H9 (cell line): Measurements from ENCODE around the gene FTO. TPM values are rescaled to one million over a fixed set of nuclear protein-coding genes. Genes with fewer than 3 reads are reported as not detected.

ENCODE experiments used
- DNase-seq: peaks from one replicate; pipeline ENCODE4 v3.0.0-alpha.2; 2017
- H2AFZ ChIP-seq: one replicate; pipeline ENCODE4 v1.6.1; 2013; ENCODE audit warnings: mild to moderate bottlenecking, low read length, control low read depth, moderate library complexity
- H2AK5ac ChIP-seq: 2 replicates; pipeline ENCODE4 v1.6.1; 2013; ENCODE audit warnings: low read length, control low read depth, mixed read lengths; ENCODE audit not compliant: insufficient read length
- H2BK120ac ChIP-seq: one replicate; pipeline ENCODE4 v1.6.1; 2013; ENCODE audit warnings: low read depth, mild to moderate bottlenecking, low read length, control low read depth, inconsistent platforms; ENCODE audit not compliant: poor library complexity, severe bottlenecking
- H2BK12ac ChIP-seq: 2 replicates; pipeline ENCODE4 v1.6.1; 2013; ENCODE audit warnings: low read length, control low read depth, mixed read lengths, low read depth; ENCODE audit not compliant: insufficient read length
- H2BK15ac ChIP-seq: 2 replicates; pipeline ENCODE4 v1.6.1; 2013; ENCODE audit warnings: low read depth, low read length, control low read depth
- H2BK20ac ChIP-seq: one replicate; pipeline ENCODE4 v1.6.1; 2013; ENCODE audit warnings: low read depth, mild to moderate bottlenecking, low read length, control low read depth, inconsistent platforms; ENCODE audit not compliant: poor library complexity, severe bottlenecking
- H2BK5ac ChIP-seq: 2 replicates; pipeline ENCODE4 v1.6.1; 2013; ENCODE audit warnings: low read length, control low read depth, mixed read lengths; ENCODE audit not compliant: insufficient read length
- H3K14ac ChIP-seq: 2 replicates; pipeline ENCODE4 v1.6.1; 2013; ENCODE audit warnings: low read length, control low read depth; ENCODE audit not compliant: insufficient read depth
- H3K18ac ChIP-seq: 2 replicates; pipeline ENCODE4 v1.6.1; 2013; ENCODE audit warnings: low read depth, mild to moderate bottlenecking, mixed read lengths, low read length, control low read depth; ENCODE audit not compliant: insufficient read length
- H3K23ac ChIP-seq: 2 replicates; pipeline ENCODE4 v1.6.1; 2013; ENCODE audit warnings: low read length, control low read depth, mixed read lengths, low read depth; ENCODE audit not compliant: insufficient read length
- H3K23me2 ChIP-seq: 2 replicates; pipeline ENCODE4 v1.6.1; 2013; ENCODE audit warnings: low read depth, mild to moderate bottlenecking, mixed read lengths, low read length, control low read depth; ENCODE audit not compliant: insufficient read length, poor library complexity, severe bottlenecking
- H3K27ac ChIP-seq: 2 replicates; pipeline ENCODE4 v1.5.1; 2013; ENCODE audit warnings: low read length, control low read depth, mixed read lengths, low read depth; ENCODE audit not compliant: insufficient read length
- H3K27me3 ChIP-seq: 2 replicates; pipeline ENCODE4 v1.6.1; 2013; ENCODE audit warnings: low read length, control low read depth, inconsistent platforms; ENCODE audit not compliant: insufficient read depth
- H3K4ac ChIP-seq: 2 replicates; pipeline ENCODE4 v1.6.1; 2013; ENCODE audit warnings: low read depth, mild to moderate bottlenecking, control low read depth, inconsistent platforms, low read length, moderate library complexity
- H3K4me1 ChIP-seq: 2 replicates; pipeline ENCODE4 v1.6.1; 2013; ENCODE audit warnings: low read length, control low read depth, inconsistent platforms; ENCODE audit not compliant: insufficient read depth
- H3K4me2 ChIP-seq: 2 replicates; pipeline ENCODE4 v1.6.1; 2013; ENCODE audit warnings: low read length, control low read depth, mixed read lengths; ENCODE audit not compliant: insufficient read length, insufficient read depth
- H3K56ac ChIP-seq: 2 replicates; pipeline ENCODE4 v1.6.1; 2013; ENCODE audit warnings: low read depth, mild to moderate bottlenecking, mixed read lengths, low read length, control low read depth; ENCODE audit not compliant: insufficient read length
- H3K79me1 ChIP-seq: 2 replicates; pipeline ENCODE4 v1.6.1; 2013; ENCODE audit warnings: low read depth, mild to moderate bottlenecking, moderate library complexity, low read length, control low read depth, inconsistent platforms; ENCODE audit not compliant: insufficient read depth, poor library complexity, severe bottlenecking
- H3K79me2 ChIP-seq: 2 replicates; pipeline ENCODE4 v1.6.1; 2013; ENCODE audit warnings: low read length, control low read depth, inconsistent platforms; ENCODE audit not compliant: insufficient read depth
- H3K9ac ChIP-seq: 2 replicates; pipeline ENCODE4 v1.6.1; 2013; ENCODE audit warnings: low read length, control low read depth, mixed read lengths; ENCODE audit not compliant: insufficient read length; ENCODE audit errors: extremely low read depth
- H3K9me3 ChIP-seq: one replicate; pipeline ENCODE4 v1.6.1; 2013; ENCODE audit warnings: low read depth, low read length, inconsistent platforms; ENCODE audit not compliant: control insufficient read depth
- H3T11ph ChIP-seq: one replicate; pipeline ENCODE4 v1.6.1; 2013; ENCODE audit warnings: mild to moderate bottlenecking, low read length, control low read depth, inconsistent platforms
- H4K20me1 ChIP-seq: one replicate; pipeline ENCODE4 v1.6.1; 2013; ENCODE audit not compliant: control insufficient read depth, insufficient read length, insufficient read depth
- H4K5ac ChIP-seq: 2 replicates; pipeline ENCODE4 v1.6.1; 2013; ENCODE audit warnings: low read depth, mild to moderate bottlenecking, mixed read lengths, low read length, control low read depth; ENCODE audit not compliant: insufficient read length
- H4K8ac ChIP-seq: replicated peaks from 2 replicates; pipeline ENCODE4 v1.6.1; 2013; ENCODE audit warnings: low read length, control low read depth, mixed read lengths, low read depth; ENCODE audit not compliant: insufficient read length
- H4K91ac ChIP-seq: 2 replicates; pipeline ENCODE4 v1.6.1; 2013; ENCODE audit warnings: low read depth, mild to moderate bottlenecking, moderate library complexity, mixed read lengths, low read length, control low read depth; ENCODE audit not compliant: insufficient read length
- H3K27ac Mint-ChIP-seq, 3 experiments: 2 replicates in 2 of 3; 3 replicates in 1 of 3; pipeline ENCODE4 v1.8.0; 2020 to 2021; ENCODE audit warnings: mixed read lengths in 3 of 3, mild to moderate bottlenecking in 1 of 3, moderate library complexity in 1 of 3
- H3K27me3 Mint-ChIP-seq: 2 replicates; pipeline ENCODE4 v1.8.0; 2021; ENCODE audit warnings: low read depth, mild to moderate bottlenecking, moderate library complexity, mixed read lengths
- H3K36me3 Mint-ChIP-seq, 3 experiments: 2 replicates in 2 of 3; 3 replicates in 1 of 3; pipeline ENCODE4 v1.8.0; 2020 to 2021; ENCODE audit warnings: low read depth in 3 of 3, mixed read lengths in 3 of 3; ENCODE audit not compliant: insufficient read depth in 1 of 3
- H3K4me1 Mint-ChIP-seq, 2 experiments: 2 replicates each; pipeline ENCODE4 v1.8.0; 2020; ENCODE audit warnings: mixed read lengths in 2 of 2
- H3K4me3 Mint-ChIP-seq, 2 experiments: 2 replicates in 1 of 2; 3 replicates in 1 of 2; pipeline ENCODE4 v1.8.0; 2020 to 2021; ENCODE audit warnings: mild to moderate bottlenecking in 2 of 2, mixed read lengths in 2 of 2, moderate library complexity in 1 of 2
- H3K9me3 Mint-ChIP-seq, 2 experiments: 2 replicates in 1 of 2; 3 replicates in 1 of 2; pipeline ENCODE4 v1.8.0; 2020; ENCODE audit warnings: mild to moderate bottlenecking in 2 of 2, mixed read lengths in 2 of 2, moderate library complexity in 1 of 2
- CTCF ChIP-seq: fragments of 200-600 bp; sonication (generic); conservative IDR thresholded peaks from 3 replicates; pipeline ENCODE4 v1.8.0; 2021; ENCODE audit warnings: antibody characterized with exemption, mild to moderate bottlenecking
- WGBS: extraction: QIAGEN DNeasy Blood & Tissue Kit; methylation state at CpG from one replicate; pipeline ENCODE4 v1.1.7; 2013; ENCODE audit warnings: missing lambda C conversion rate, low lambda C conversion rate, mixed read lengths; ENCODE audit not compliant: insufficient read length; ENCODE audit errors: extremely low coverage; 5-methylcytosine and 5-hydroxymethylcytosine counted together
- total RNA-seq: library from RNA; stranded (reverse); gene quantifications from 2 replicates; pipeline ENCODE4 v1.2.1, GENCODE V29; 2021

The FTO gene
- total RNA-seq, 1 experiment from 2014 or later, result 67.9 TPM

- WGBS, result no CpG with 5 or more reads among the region's 4 CpGs
These were observed 455.0 kb downstream of the FTO start for GRCh38 chr16:54158986-54159385.

More at GRCh38 chr16:54158986-54159385, 455.0 kb downstream of the FTO start:
- no peak for TF ChIP-seq CTCF
- H2BK15ac ChIP-seq, result no peak overlapping the region
- no peaks in the 10 kb centered on the region for H3K23me2 ChIP-seq
- H3K79me2 ChIP-seq, result no peaks in the 10 kb centered on the region
- H2BK12ac ChIP-seq, result no peak overlapping the region
- no peak overlapping the region for H3T11ph ChIP-seq
- no peak overlapping the region for H3K4me2 ChIP-seq
- Mint-ChIP-seq H3K36me3 (no peaks in the 10 kb centered on the region; a peak in 1 of 7 replicates), H3K9me3 (peaks cover 0 to 8% of the 10 kb centered on the region in 2 experiments; a peak in 4 of 5 replicates), H3K4me3 (no peak overlapping the region), H3K4me1 (no peaks in the 10 kb centered on the region), H3K27ac (no peak overlapping the region), H3K27me3 (peaks cover 5% of the 10 kb centered on the region)
- no peak for DNase-seq
- H3K4ac ChIP-seq, result no peak overlapping the region
- no peaks in the 10 kb centered on the region for H3K79me1 ChIP-seq
- H3K56ac ChIP-seq, result no peak overlapping the region
- H3K9me3 ChIP-seq, result no peaks in the 10 kb centered on the region
- H2BK20ac ChIP-seq, result no peak overlapping the region
- H2AFZ ChIP-seq, result no peak overlapping the region
- no peak overlapping the region for H3K23ac ChIP-seq
- H2BK5ac ChIP-seq, result no peak overlapping the region
- H4K8ac ChIP-seq, result no peak overlapping the region
- no peak overlapping the region for H4K91ac ChIP-seq
- H3K9ac ChIP-seq, result no peak overlapping the region
- H3K14ac ChIP-seq, result no peak overlapping the region
- H2AK5ac ChIP-seq, result no peak overlapping the region
- H3K18ac ChIP-seq, result no peak overlapping the region
- H4K5ac ChIP-seq, result no peak overlapping the region
- no peaks in the 10 kb centered on the region for H3K27me3 ChIP-seq
- no peaks in the 10 kb centered on the region for H3K4me1 ChIP-seq
- H2BK120ac ChIP-seq, result no peak overlapping the region
- no peak overlapping the region for H3K27ac ChIP-seq
- H4K20me1 ChIP-seq, result peaks cover 2% of the 10 kb centered on the region
